ENCODE measurements around the gene ROBO4.
A peak's percentile ranks its signal among the peaks of the same experiment; 100 is the strongest.

DNA sequence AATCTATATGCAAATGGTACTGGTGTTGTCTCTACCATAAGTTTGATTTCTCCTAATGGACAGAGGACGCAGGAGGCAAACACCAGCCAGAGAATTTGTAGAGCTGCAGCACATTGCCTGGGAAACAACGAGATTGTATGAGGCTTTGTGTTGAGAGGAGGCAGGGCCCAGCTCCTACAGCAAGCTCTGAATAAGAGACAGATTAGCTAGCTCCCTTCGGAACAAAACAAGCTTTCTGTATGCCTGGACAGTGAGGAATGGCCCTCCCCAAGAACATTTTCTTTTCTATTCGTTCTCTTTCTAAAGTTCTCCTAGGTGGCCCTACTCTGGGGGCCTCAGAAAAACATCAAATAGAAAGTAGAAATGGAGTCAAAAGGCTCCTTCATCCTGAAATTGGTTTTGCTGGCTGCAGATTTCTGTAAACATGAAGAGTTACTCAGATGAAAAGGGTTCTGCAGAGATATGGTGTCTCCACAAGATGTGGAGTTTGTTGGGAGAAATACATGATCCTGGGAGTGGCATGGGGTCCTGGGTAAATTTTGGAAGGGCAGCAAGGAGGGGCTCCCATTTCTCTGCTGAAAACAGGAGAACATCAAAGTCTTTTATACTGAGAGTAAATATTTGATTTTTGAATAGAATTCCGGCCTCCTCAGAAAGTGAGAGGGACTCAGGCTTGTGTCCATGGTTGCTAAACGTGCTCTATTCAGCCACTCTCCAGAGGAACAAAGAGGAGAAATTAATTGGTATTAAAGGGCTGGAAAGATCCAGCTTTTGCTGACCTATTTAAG, 45.0 kb upstream of the ROBO4 start:
- TF ChIP-seq FOXA3 (CRISPR knock-in tag; IDR thresholded peaks at IDR 0.05) = peak; percentile 57; the same call in 1 of the 2 replicates
- no peak for TF ChIP-seq ZNF644 (CRISPR knock-in tag; IDR thresholded peaks at IDR 0.05; ENCODE audit: low read depth)
- no peak for TF ChIP-seq MAFF (IDR thresholded peaks at IDR 0.05; ENCODE audit: low read depth, low read length)
- no peak for TF ChIP-seq AFF4 (CRISPR knock-in tag; IDR thresholded peaks at IDR 0.05)
- TF ChIP-seq XBP1 (CRISPR knock-in tag; IDR thresholded peaks at IDR 0.05) = no peak
- TF ChIP-seq ZFP91 (CRISPR knock-in tag; IDR thresholded peaks at IDR 0.05; ENCODE audit: borderline replicate concordance) = no peak
- TF ChIP-seq HCFC1 (IDR thresholded peaks at IDR 0.05; ENCODE audit: low read depth, low read length) = no peak
- no peak for TF ChIP-seq ZNF24 (IDR thresholded peaks at IDR 0.05)
- no peak for TF ChIP-seq MTA3 (CRISPR knock-in tag; IDR thresholded peaks at IDR 0.05)
- TF ChIP-seq, protein P1, sequence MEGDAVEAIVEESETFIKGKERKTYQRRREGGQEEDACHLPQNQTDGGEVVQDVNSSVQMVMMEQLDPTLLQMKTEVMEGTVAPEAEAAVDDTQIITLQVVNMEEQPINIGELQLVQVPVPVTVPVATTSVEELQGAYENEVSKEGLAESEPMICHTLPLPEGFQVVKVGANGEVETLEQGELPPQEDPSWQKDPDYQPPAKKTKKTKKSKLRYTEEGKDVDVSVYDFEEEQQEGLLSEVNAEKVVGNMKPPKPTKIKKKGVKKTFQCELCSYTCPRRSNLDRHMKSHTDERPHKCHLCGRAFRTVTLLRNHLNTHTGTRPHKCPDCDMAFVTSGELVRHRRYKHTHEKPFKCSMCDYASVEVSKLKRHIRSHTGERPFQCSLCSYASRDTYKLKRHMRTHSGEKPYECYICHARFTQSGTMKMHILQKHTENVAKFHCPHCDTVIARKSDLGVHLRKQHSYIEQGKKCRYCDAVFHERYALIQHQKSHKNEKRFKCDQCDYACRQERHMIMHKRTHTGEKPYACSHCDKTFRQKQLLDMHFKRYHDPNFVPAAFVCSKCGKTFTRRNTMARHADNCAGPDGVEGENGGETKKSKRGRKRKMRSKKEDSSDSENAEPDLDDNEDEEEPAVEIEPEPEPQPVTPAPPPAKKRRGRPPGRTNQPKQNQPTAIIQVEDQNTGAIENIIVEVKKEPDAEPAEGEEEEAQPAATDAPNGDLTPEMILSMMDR (CRISPR knock-in tag; IDR thresholded peaks at IDR 0.05) = no peak
- no peak for TF ChIP-seq KMT2B (CRISPR knock-in tag; IDR thresholded peaks at IDR 0.05)
- no peak for TF ChIP-seq SUZ12 (IDR thresholded peaks at IDR 0.05; ENCODE audit: low read depth, low read length)
- TF ChIP-seq SP1 (IDR thresholded peaks at IDR 0.05) = no peak
- TF ChIP-seq SP1 (CRISPR knock-in tag; IDR thresholded peaks at IDR 0.05) = no peak
- TF ChIP-seq ZNF317 (CRISPR knock-in tag; IDR thresholded peaks at IDR 0.05) = no peak

All from HepG2 (cell line).